Left lung (tissue), 10 donors: ENCODE measurements around the gene DNAJC3. TPM values are rescaled to one million over a fixed set of nuclear protein-coding genes. Genes with fewer than 3 reads are reported as not detected.
"Not testable (repeated sequence)": the region's sequence is repeated elsewhere in the genome, so short reads cannot be mapped to it uniquely, and the experiment has no call there.

ENCODE experiments used
- ATAC-seq: fragments of 200-7000 bp; cut with Tn5 transposase; one replicate; pipeline ENCODE4 v1.9.1; 2020; ENCODE audit warnings: moderate library complexity
- DNase-seq, 4 donors: peaks; one replicate each; pipeline ENCODE4 v3.0.0-alpha.2; 2013 to 2020
- H3K27ac ChIP-seq, 2 donors: fragments of 200-600 bp; sonication (generic) in 1 of 2; one replicate each; pipeline versions ENCODE4 v1.5.0 to v1.8.0; 2020 to 2021
- H3K27me3 ChIP-seq, 2 donors: fragments of 200-600 bp; sonication (generic) in 1 of 2; one replicate each; pipeline versions ENCODE4 v1.5.0 to v1.8.0; 2020 to 2021
- H3K36me3 ChIP-seq, 2 donors: fragments of 200-600 bp; sonication (generic) in 1 of 2; one replicate each; pipeline versions ENCODE4 v1.5.0 to v1.8.0; 2020 to 2021
- H3K4me1 ChIP-seq, 2 donors: fragments of 200-600 bp; one replicate each; pipeline ENCODE4 v1.8.0; 2021
- H3K4me3 ChIP-seq, 2 donors: fragments of 200-600 bp; sonication (generic) in 1 of 2; one replicate each; pipeline versions ENCODE4 v1.5.0 to v1.8.0; 2020 to 2021; ENCODE audit warnings: mild to moderate bottlenecking in 1 of 2
- H3K9me3 ChIP-seq, 2 donors: fragments of 200-600 bp; sonication (generic) in 1 of 2; one replicate each; pipeline versions ENCODE4 v1.5.0 to v1.8.0; 2020 to 2021
- intact Hi-C, 2 donors: fragments of 100-400 bp; cut with DNase I; formaldehyde crosslinking; loops; one replicate each; pipeline versions ENCODE4 v1.11.2 to v1.14.2; 2022
- polyA plus RNA-seq, 6 donors: library from polyadenylated mRNA; unstranded; fragments of 120-200 nt; gene quantifications; one replicate each; pipeline ENCODE4 v1.2.1, GENCODE V29; 2013; ENCODE audit not compliant: insufficient read length in 6 of 6
- total RNA-seq, 2 donors: library from RNA; stranded (reverse); fragmentation: NEBNext Ultra II Directional; extraction: Animal tissue kit (Norgen Biotek cat#: 25700); gene quantifications; one replicate each; pipeline ENCODE4 v1.2.1, GENCODE V29; 2021
- TF ChIP-seq, protein P1 (sequence below), 2 donors: fragments of 200-600 bp; sonication (generic) in 1 of 2; IDR thresholded peaks; one replicate each; pipeline versions ENCODE4 v1.5.0 to v1.8.0; 2021; ENCODE audit warnings: antibody characterized with exemption in 2 of 2
- donor health status: DM: no; HTN: yes; CAD: no.
- donor health status: DM: no; HTN: no; CAD: no.

DNAJC3 gene
- total and polyA plus RNA-seq, 8 donors, result 26.1 to 87.8 (median 33.1) TPM

DNA sequence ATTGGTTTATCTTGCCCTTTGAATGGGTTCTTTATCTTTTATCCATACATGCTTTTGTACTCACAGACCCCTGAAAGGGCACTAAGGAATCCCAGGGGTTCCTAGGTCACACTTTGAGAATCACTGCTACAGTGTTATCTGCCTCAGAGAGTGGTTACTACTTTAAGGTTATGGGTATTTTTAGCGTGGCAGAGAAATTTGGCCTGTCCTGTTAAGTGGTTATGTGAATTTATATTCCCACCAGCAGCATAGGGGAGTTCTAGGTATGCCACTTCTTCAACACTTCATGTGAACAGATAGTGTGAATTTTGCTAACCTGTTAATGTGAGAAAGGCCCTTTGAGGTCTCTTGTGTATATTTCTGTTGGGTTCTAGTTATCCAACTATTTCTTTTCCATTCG is 75.7 kb downstream of the DNAJC3 start:
- no peak for DNase-seq
- Histone ChIP-seq H3K27ac (no peak overlapping the region), H3K4me3 (no peak overlapping the region), H3K36me3 (peaks cover 0 to 2% of the 10 kb centered on the region in 2 donors), H3K9me3 (no peaks in the 10 kb centered on the region), H3K27me3 (no peaks in the 10 kb centered on the region), H3K4me1 (peaks cover 0 to 5% of the 10 kb centered on the region in 2 donors)
- no peak for ATAC-seq
- intact Hi-C loops, result no loop called here
- TF ChIP-seq, protein P1, sequence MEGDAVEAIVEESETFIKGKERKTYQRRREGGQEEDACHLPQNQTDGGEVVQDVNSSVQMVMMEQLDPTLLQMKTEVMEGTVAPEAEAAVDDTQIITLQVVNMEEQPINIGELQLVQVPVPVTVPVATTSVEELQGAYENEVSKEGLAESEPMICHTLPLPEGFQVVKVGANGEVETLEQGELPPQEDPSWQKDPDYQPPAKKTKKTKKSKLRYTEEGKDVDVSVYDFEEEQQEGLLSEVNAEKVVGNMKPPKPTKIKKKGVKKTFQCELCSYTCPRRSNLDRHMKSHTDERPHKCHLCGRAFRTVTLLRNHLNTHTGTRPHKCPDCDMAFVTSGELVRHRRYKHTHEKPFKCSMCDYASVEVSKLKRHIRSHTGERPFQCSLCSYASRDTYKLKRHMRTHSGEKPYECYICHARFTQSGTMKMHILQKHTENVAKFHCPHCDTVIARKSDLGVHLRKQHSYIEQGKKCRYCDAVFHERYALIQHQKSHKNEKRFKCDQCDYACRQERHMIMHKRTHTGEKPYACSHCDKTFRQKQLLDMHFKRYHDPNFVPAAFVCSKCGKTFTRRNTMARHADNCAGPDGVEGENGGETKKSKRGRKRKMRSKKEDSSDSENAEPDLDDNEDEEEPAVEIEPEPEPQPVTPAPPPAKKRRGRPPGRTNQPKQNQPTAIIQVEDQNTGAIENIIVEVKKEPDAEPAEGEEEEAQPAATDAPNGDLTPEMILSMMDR (IDR thresholded peaks at IDR 0.05), result no peak

DNA sequence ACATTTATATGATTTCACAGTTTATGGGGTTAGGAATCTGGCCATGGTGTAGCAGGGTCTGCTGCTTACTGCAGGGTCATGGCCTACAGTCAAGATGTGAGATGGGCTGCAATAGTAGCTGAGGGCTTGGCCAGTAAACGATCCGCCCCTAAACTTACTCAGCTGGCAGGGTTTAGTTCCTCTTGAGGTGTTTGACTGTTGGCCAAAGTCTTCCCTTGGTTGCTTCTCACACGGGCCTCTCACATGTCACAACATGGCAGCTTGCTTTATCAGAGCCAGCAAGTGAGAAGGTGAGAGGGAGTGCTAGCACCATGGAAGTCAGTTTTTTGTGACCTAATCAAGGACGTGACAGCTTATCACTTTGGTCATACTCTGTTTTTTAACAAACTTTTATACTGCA is 77.1 kb downstream of the DNAJC3 start:
- no peaks in the 10 kb centered on the region for H3K27me3 ChIP-seq
- peaks cover 0 to 5% of the 10 kb centered on the region in 2 donors for H3K4me1 ChIP-seq
- H3K9me3 ChIP-seq, result no peaks in the 10 kb centered on the region
- H3K4me3 ChIP-seq, result no peak overlapping the region
- H3K27ac ChIP-seq, result no peak overlapping the region
- TF ChIP-seq, protein P1 (IDR thresholded peaks at IDR 0.05), result no peak
- H3K36me3 ChIP-seq, result peaks cover 0 to 9% of the 10 kb centered on the region in 2 donors
- ATAC-seq (peak; percentile 21), DNase-seq (no peak)
- intact Hi-C loops, result no loop called here

DNA sequence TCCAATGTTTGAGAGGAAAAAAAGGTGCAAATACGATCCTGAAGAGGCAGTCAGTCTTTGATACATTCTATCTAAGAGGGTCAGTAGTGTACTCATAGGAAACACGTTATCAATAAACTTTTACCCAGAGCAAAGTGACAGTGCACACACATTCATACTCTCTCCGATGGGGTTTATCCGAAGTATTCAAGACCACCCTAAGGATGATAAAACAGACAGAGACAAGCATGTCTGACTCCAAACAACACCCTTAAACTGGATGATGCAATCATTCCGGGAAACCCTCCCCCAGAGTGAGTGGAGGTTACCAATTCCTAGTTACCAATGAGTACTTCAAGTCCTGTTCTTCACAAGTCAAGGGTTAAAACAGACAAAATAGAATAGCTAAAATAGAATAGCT is 79.1 kb downstream of the DNAJC3 start:
- TF ChIP-seq, protein P1 (IDR thresholded peaks at IDR 0.05), result no peak
- H3K27ac ChIP-seq, result no peak overlapping the region
- H3K4me1 ChIP-seq, result peaks cover 0 to 5% of the 10 kb centered on the region in 2 donors
- H3K27me3 ChIP-seq, result no peaks in the 10 kb centered on the region
- ATAC-seq, result no peak
- DNase-seq, result no peak
- H3K36me3 ChIP-seq, result peaks cover 0 to 29% of the 10 kb centered on the region in 2 donors
- intact Hi-C loops, result no loop called here
- no peak overlapping the region for H3K4me3 ChIP-seq
- H3K9me3 ChIP-seq, result no peaks in the 10 kb centered on the region

DNA sequence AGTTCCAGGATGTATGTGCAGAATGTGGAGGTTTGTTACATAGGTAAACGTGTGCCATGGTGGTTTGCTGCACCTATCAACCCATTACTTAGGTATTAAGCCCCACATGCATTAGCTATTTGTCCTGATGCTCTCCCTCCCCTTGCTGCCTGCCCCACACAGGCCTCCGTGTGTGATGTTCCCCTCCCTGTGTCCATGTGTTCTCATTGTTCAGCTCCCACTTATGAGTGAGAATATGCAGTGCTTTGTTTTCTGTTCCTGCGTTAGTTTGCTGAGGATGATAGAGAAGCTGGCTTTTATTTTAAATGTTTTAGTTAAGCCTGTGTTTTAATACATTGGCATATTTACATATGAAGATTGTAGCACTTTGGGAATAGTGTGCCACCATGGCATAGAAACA is 85.7 kb downstream of the DNAJC3 start:
- H3K4me3 ChIP-seq, H3K4me1 ChIP-seq, DNase-seq, H3K27me3 ChIP-seq, intact Hi-C loops, H3K9me3 ChIP-seq, ATAC-seq, H3K27ac ChIP-seq: not testable (repeated sequence)
- peaks cover 0 to 91% of the 10 kb centered on the region in 2 donors for H3K36me3 ChIP-seq

DNA sequence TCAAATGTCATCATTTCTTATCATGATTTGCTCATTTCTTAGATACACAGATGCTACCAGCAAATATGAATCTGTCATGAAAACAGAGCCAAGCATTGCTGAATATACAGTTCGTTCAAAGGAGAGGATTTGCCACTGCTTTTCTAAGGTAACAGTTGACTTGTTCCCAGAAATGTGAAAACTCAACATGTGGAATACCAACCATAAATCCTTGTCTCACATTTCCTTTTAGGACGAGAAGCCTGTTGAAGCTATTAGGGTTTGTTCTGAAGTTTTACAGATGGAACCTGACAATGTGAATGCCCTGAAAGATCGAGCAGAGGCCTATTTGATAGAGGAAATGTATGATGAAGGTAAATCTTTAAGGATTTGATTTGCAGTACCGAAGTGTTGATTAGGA is 86.7 kb downstream of the DNAJC3 start:
- intact Hi-C loops, result no loop called here
- H3K4me3 ChIP-seq, result no peak overlapping the region
- no peaks in the 10 kb centered on the region for H3K4me1 ChIP-seq
- TF ChIP-seq, protein P1 (IDR thresholded peaks at IDR 0.05), result no peak
- H3K27me3 ChIP-seq, result no peaks in the 10 kb centered on the region
- H3K36me3 ChIP-seq, result peaks cover 0 to 94% of the 10 kb centered on the region in 2 donors
- ATAC-seq (no peak), DNase-seq (no peak)
- no peaks in the 10 kb centered on the region for H3K9me3 ChIP-seq
- H3K27ac ChIP-seq, result no peak overlapping the region

DNA sequence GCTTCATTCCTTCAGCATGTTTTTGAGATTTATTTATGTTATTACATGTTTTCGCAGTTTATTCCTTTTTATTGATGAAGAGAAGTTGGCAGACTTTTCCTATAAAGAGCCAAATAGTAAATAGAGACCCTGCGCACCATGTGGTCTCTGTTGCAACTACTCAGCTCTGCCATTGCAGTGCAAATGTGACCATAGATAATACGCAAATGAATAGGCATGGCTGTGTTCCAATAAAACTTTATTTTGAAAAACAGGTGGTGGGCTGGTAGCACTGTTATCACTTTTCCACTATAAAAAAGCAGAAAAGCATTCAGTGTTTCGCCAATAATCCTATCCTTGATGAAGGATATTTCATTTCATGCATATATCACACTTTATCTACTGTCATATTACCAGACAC is 95.0 kb downstream of the DNAJC3 start:
- ATAC-seq, result no peak
- Histone ChIP-seq H3K27ac (no peak overlapping the region), H3K9me3 (no peaks in the 10 kb centered on the region), H3K4me3 (no peak overlapping the region), H3K27me3 (no peaks in the 10 kb centered on the region), H3K4me1 (no peaks in the 10 kb centered on the region), H3K36me3 (peaks cover 0 to 73% of the 10 kb centered on the region in 2 donors)
- intact Hi-C loops, result no loop called here
- peak in 2 of 4 donors; percentile 46 to 49 for DNase-seq
- TF ChIP-seq, protein P1 (IDR thresholded peaks at IDR 0.05), result no peak
